OCI-LY3 (cell line): Measurements from ENCODE around the gene SULT6B1.
"Not testable (repeated sequence)": the region's sequence is repeated elsewhere in the genome, so short reads cannot be mapped to it uniquely, and the experiment has no call there.

Experiments
- H2AFZ ChIP-seq: fragments of 200-600, 300-600 bp; shearing (Covaris generic); 2 replicates; pipeline ENCODE4 v1.6.0; 2014; ENCODE audit warnings: antibody characterized with exemption, low read depth, low read length
- H3K27ac ChIP-seq: fragments of 200-600, 300-600 bp; sonication (generic); 2 replicates; pipeline ENCODE4 v1.5.1; 2014; ENCODE audit warnings: mild to moderate bottlenecking, low read length, moderate library complexity, mixed read lengths
- H3K27me3 ChIP-seq: fragments of 200-600, 300-600 bp; sonication (generic); 2 replicates; pipeline ENCODE4 v1.6.1; 2014; ENCODE audit warnings: low read depth, low read length, mixed read lengths
- H3K36me3 ChIP-seq: fragments of 200-600, 300-600 bp; sonication (generic); replicated peaks from 2 replicates; pipeline ENCODE3; 2014; ENCODE audit warnings: low read depth, low read length, mixed read lengths
- H3K4me1 ChIP-seq: fragments of 300-600, 200-600 bp; sonication (generic); 2 replicates; pipeline ENCODE4 v1.6.1; 2014; ENCODE audit warnings: low read length, mixed read lengths
- H3K4me2 ChIP-seq: fragments of 200-600, 300-600 bp; sonication (generic); 2 replicates; pipeline ENCODE4 v1.6.1; 2014; ENCODE audit warnings: low read length, mixed read lengths
- H3K4me3 ChIP-seq: fragments of 300-600, 200-600 bp; sonication (generic); 2 replicates; pipeline ENCODE4 v1.5.1; 2014; ENCODE audit warnings: antibody characterized with exemption, mild to moderate bottlenecking, low read length, moderate library complexity
- H3K79me2 ChIP-seq: fragments of 300-600, 200-600 bp; shearing (Covaris generic); 2 replicates; pipeline ENCODE4 v1.6.1; 2014; ENCODE audit warnings: mild to moderate bottlenecking, low read length, mixed read lengths
- H3K9ac ChIP-seq: fragments of 300-600, 200-600 bp; shearing (Covaris generic); 2 replicates; pipeline ENCODE4 v1.6.0; 2014; ENCODE audit warnings: mild to moderate bottlenecking, low read length, moderate library complexity
- H3K9me3 ChIP-seq: fragments of 200-600, 300-600 bp; shearing (Covaris generic); 2 replicates; pipeline ENCODE4 v1.6.1; 2014; ENCODE audit warnings: low read length, mixed read lengths; ENCODE audit not compliant: insufficient read depth
- H4K20me1 ChIP-seq: fragments of 200-600, 300-600 bp; sonication (generic); 2 replicates; pipeline ENCODE4 v1.6.1; 2016; ENCODE audit warnings: low read length, mixed read lengths; ENCODE audit not compliant: insufficient read depth
- CTCF ChIP-seq: fragments of 200-600, 300-600 bp; sonication (generic); IDR thresholded peaks from 2 replicates; pipeline ENCODE4 v1.5.1; 2014; ENCODE audit warnings: antibody characterized with exemption, low read length, low read depth
- EZH2phosphoT487 ChIP-seq: fragments of 200-600 bp; shearing (Covaris generic); IDR thresholded peaks from 2 replicates; pipeline ENCODE4 v1.6.1; 2018; ENCODE audit warnings: antibody characterized with exemption, mixed run types, low read depth

The SULT6B1 gene

GRCh38 chr2:37219046-37219445, 30.6 kb upstream of the SULT6B1 start:
- Histone ChIP-seq H3K27ac (no peak overlapping the region), H3K9ac (no peak overlapping the region), H3K4me2 (no peak overlapping the region), H3K27me3 (no peaks in the 10 kb centered on the region), H3K36me3 (peaks cover 47% of the 10 kb centered on the region), H3K9me3 (no peaks in the 10 kb centered on the region), H3K4me1 (peaks cover 4% of the 10 kb centered on the region; the same call in 1 of the 2 replicates), H2AFZ (no peak overlapping the region), H3K79me2 (peaks cover 19% of the 10 kb centered on the region), H4K20me1 (peaks cover 5% of the 10 kb centered on the region), H3K4me3 (no peak overlapping the region)
- TF ChIP-seq EZH2phosphoT487 (no peak), CTCF (no peak)

GRCh38 chr2:37215250-37215649, 26.8 kb upstream of the SULT6B1 start:
- no peak overlapping the region for H3K4me3 ChIP-seq
- H3K27ac ChIP-seq, result no peak overlapping the region
- no peak overlapping the region for H2AFZ ChIP-seq
- TF ChIP-seq CTCF (no peak), EZH2phosphoT487 (no peak)
- no peaks in the 10 kb centered on the region for H4K20me1 ChIP-seq
- H3K4me2 ChIP-seq, result no peak overlapping the region
- no peaks in the 10 kb centered on the region for H3K27me3 ChIP-seq
- peaks cover 57% of the 10 kb centered on the region for H3K36me3 ChIP-seq
- H3K79me2 ChIP-seq, result no peaks in the 10 kb centered on the region
- H3K9ac ChIP-seq, result no peak overlapping the region
- no peaks in the 10 kb centered on the region for H3K4me1 ChIP-seq
- H3K9me3 ChIP-seq, result no peaks in the 10 kb centered on the region

GRCh38 chr2:37211939-37212338, 23.5 kb upstream of the SULT6B1 start:
- H3K9ac ChIP-seq, result no peak overlapping the region
- peaks cover 67% of the 10 kb centered on the region for H3K36me3 ChIP-seq
- H2AFZ ChIP-seq, result no peak overlapping the region
- H3K79me2 ChIP-seq, result peaks cover 29% of the 10 kb centered on the region
- H3K27me3 ChIP-seq, result no peaks in the 10 kb centered on the region
- H3K4me2 ChIP-seq, result no peak overlapping the region
- H3K9me3 ChIP-seq, result no peaks in the 10 kb centered on the region
- H3K4me1 ChIP-seq, result no peaks in the 10 kb centered on the region
- no peak overlapping the region for H3K27ac ChIP-seq
- TF ChIP-seq CTCF, result no peak
- peaks cover 7% of the 10 kb centered on the region; the same call in 1 of the 2 replicates for H4K20me1 ChIP-seq
- H3K4me3 ChIP-seq, result no peak overlapping the region

- TF ChIP-seq EZH2phosphoT487 (no peak), CTCF (no peak)
- Histone ChIP-seq H3K9ac (no peak overlapping the region), H3K4me2 (no peak overlapping the region), H2AFZ (no peak overlapping the region), H3K36me3 (peaks cover 69% of the 10 kb centered on the region), H4K20me1 (peaks cover 10% of the 10 kb centered on the region), H3K27ac (no peak overlapping the region), H3K4me1 (no peaks in the 10 kb centered on the region), H3K9me3 (no peaks in the 10 kb centered on the region), H3K79me2 (peaks cover 36% of the 10 kb centered on the region), H3K4me3 (no peak overlapping the region), H3K27me3 (no peaks in the 10 kb centered on the region)
Observed at GRCh38 chr2:37211212-37211611, 22.7 kb upstream of the SULT6B1 start.

GRCh38 chr2:37206760-37207159, 18.3 kb upstream of the SULT6B1 start:
- H3K9ac ChIP-seq, H3K4me1 ChIP-seq, H3K4me3 ChIP-seq, H3K4me2 ChIP-seq, H2AFZ ChIP-seq, H3K27ac ChIP-seq, H3K27me3 ChIP-seq, H3K9me3 ChIP-seq: not testable (repeated sequence)
- H4K20me1 ChIP-seq, result peaks cover 10% of the 10 kb centered on the region
- peaks cover 81% of the 10 kb centered on the region for H3K36me3 ChIP-seq
- H3K79me2 ChIP-seq, result peaks cover 53% of the 10 kb centered on the region
